ENCODE data around the gene RAB22A. TPM values are rescaled to one million over a fixed set of nuclear protein-coding genes. Genes with fewer than 3 reads are reported as not detected.
A peak's percentile ranks its signal among the peaks of the same experiment; 100 is the strongest.

The RAB22A gene
- total RNA-seq, 1 donor from 2014 or later, result 17.9 TPM

DNA sequence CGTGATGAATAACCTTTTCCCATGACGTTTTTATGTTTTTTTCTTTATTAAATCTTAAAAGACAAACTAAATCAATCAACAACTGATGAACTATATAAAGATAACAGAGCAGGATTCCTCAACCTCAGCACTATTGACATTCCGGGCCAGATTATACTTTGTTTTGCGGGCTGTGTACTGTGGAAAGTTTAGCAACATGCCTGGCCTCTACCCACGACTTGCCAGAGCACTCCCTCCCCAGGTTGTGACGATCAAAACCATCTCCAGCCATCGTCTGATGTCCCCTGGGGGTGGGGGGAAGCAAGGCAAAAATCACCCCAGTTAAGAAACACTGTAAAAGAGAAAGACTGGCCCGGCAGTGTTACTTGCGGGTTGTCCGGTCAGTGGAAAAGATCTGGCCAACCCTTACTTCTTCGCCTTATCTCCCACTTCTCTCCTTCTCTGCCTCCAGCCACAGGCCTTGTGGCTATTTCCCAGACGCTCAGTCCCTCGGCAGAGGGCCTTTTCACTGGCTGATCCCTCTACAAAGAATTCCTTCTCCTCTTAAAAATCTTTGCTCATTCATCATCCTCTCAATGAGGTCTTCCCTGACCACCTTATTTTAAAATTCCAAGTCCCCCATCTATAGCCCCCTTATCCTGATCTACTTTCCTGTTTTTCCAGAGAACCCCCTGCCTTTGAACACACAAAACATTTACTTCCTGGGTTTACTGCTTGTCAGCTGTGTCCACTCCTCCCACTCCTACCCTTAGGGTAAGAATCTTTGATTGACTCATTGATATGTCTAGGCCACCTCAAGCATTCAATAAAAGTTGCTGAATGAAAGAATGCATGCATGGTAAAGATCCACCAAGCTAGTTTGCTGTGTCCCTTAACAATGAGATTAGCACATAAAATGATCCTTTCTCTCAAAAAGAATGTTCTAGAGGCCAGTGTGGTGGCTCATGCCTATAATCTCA is 14.7 kb upstream of the RAB22A start:
- Mint-ChIP-seq H3K36me3 (ENCODE audit: insufficient read depth) (peaks cover 5% of the 10 kb centered on the region), H3K27ac (peak overlapping the region; percentile 75), H3K4me1 (ENCODE audit: low read depth) (peaks cover 14% of the 10 kb centered on the region), H3K4me3 (ENCODE audit: low read depth) (no peak overlapping the region), H3K27me3 (no peaks in the 10 kb centered on the region), H3K9me3 (ENCODE audit: low read depth) (peaks cover 7% of the 10 kb centered on the region)
- no peak for DNase-seq (ENCODE audit: low spot score, unreplicated experiment)
- TF ChIP-seq, protein P1, sequence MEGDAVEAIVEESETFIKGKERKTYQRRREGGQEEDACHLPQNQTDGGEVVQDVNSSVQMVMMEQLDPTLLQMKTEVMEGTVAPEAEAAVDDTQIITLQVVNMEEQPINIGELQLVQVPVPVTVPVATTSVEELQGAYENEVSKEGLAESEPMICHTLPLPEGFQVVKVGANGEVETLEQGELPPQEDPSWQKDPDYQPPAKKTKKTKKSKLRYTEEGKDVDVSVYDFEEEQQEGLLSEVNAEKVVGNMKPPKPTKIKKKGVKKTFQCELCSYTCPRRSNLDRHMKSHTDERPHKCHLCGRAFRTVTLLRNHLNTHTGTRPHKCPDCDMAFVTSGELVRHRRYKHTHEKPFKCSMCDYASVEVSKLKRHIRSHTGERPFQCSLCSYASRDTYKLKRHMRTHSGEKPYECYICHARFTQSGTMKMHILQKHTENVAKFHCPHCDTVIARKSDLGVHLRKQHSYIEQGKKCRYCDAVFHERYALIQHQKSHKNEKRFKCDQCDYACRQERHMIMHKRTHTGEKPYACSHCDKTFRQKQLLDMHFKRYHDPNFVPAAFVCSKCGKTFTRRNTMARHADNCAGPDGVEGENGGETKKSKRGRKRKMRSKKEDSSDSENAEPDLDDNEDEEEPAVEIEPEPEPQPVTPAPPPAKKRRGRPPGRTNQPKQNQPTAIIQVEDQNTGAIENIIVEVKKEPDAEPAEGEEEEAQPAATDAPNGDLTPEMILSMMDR (IDR thresholded peaks at IDR 0.05; ENCODE audit: unreplicated experiment), result no peak

- no peak overlapping the region for H3K27ac Mint-ChIP-seq
- H3K27me3 Mint-ChIP-seq, result no peaks in the 10 kb centered on the region
- DNase-seq (ENCODE audit: low spot score, unreplicated experiment), result no peak
- peaks cover 14% of the 10 kb centered on the region for H3K4me1 Mint-ChIP-seq (ENCODE audit: low read depth)
- peaks cover 6% of the 10 kb centered on the region for H3K36me3 Mint-ChIP-seq (ENCODE audit: insufficient read depth)
- TF ChIP-seq, protein P1 (IDR thresholded peaks at IDR 0.05; ENCODE audit: unreplicated experiment), result no peak
- H3K4me3 Mint-ChIP-seq (ENCODE audit: low read depth), result no peak overlapping the region
- peaks cover 4% of the 10 kb centered on the region for H3K9me3 Mint-ChIP-seq (ENCODE audit: low read depth)
These were observed 13.3 kb upstream of the RAB22A start for GRCh38 chr20:58296051-58296837.

GRCh38 chr20:58297394-58297793 is 12.1 kb upstream of the RAB22A start:
- no peaks in the 10 kb centered on the region for H3K27me3 Mint-ChIP-seq
- no peak for DNase-seq (ENCODE audit: low spot score, unreplicated experiment)
- TF ChIP-seq, protein P1 (IDR thresholded peaks at IDR 0.05; ENCODE audit: unreplicated experiment), result no peak
- no peaks in the 10 kb centered on the region for H3K9me3 Mint-ChIP-seq (ENCODE audit: low read depth)
- no peak overlapping the region for H3K4me3 Mint-ChIP-seq (ENCODE audit: low read depth)
- peaks cover 14% of the 10 kb centered on the region for H3K4me1 Mint-ChIP-seq (ENCODE audit: low read depth)
- no peak overlapping the region for H3K27ac Mint-ChIP-seq
- H3K36me3 Mint-ChIP-seq (ENCODE audit: insufficient read depth), result peaks cover 3% of the 10 kb centered on the region

DNA sequence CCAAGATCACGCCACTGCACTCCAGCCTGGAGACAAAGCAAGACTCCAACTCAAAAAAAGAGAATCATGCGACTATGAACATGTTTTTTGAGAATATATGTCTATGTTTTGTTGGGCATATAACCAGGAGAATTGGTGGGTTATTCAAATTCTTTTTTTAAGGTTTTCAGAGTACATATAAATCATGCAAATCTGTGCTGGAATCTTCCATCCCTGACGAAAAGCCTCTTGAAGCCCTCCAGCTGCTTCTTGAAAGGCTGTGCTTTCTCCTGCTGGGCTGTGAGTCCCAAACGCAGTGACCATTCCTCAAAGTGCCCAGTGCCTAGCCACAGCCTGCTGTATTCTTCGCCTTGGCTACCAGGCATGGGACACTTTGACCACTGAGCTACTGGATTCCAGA is 9.2 kb upstream of the RAB22A start:
- Mint-ChIP-seq H3K27me3 (no peaks in the 10 kb centered on the region), H3K4me3 (ENCODE audit: low read depth) (no peak overlapping the region), H3K4me1 (ENCODE audit: low read depth) (peaks cover 2% of the 10 kb centered on the region), H3K9me3 (ENCODE audit: low read depth) (no peaks in the 10 kb centered on the region), H3K36me3 (ENCODE audit: insufficient read depth) (peaks cover 6% of the 10 kb centered on the region), H3K27ac (no peak overlapping the region)
- TF ChIP-seq, protein P1 (IDR thresholded peaks at IDR 0.05; ENCODE audit: unreplicated experiment), result no peak
- no peak for DNase-seq (ENCODE audit: low spot score, unreplicated experiment)

GRCh38 chr20:58303547-58303946 is 6.0 kb upstream of the RAB22A start:
- Mint-ChIP-seq H3K27me3 (no peaks in the 10 kb centered on the region), H3K4me1 (ENCODE audit: low read depth) (no peaks in the 10 kb centered on the region), H3K36me3 (ENCODE audit: insufficient read depth) (peaks cover 6% of the 10 kb centered on the region), H3K9me3 (ENCODE audit: low read depth) (no peaks in the 10 kb centered on the region), H3K4me3 (ENCODE audit: low read depth) (no peak overlapping the region), H3K27ac (no peak overlapping the region)
- TF ChIP-seq, protein P1 (IDR thresholded peaks at IDR 0.05; ENCODE audit: unreplicated experiment), result no peak
- no peak for DNase-seq (ENCODE audit: low spot score, unreplicated experiment)
